GM19025 (cell line): ENCODE results near the gene ERO1A.
"Not testable (repeated sequence)": the region's sequence is repeated elsewhere in the genome, so short reads cannot be mapped to it uniquely, and the experiment has no call there.

ENCODE experiments used
- ATAC-seq: cut with Tn5 transposase; IDR thresholded peaks from one replicate; pipeline ENCODE4 v1.9.1; 2021; ENCODE audit warnings: mild to moderate bottlenecking, low read depth, moderate library complexity; ENCODE audit not compliant: unreplicated experiment

Gene ERO1A, protein sequence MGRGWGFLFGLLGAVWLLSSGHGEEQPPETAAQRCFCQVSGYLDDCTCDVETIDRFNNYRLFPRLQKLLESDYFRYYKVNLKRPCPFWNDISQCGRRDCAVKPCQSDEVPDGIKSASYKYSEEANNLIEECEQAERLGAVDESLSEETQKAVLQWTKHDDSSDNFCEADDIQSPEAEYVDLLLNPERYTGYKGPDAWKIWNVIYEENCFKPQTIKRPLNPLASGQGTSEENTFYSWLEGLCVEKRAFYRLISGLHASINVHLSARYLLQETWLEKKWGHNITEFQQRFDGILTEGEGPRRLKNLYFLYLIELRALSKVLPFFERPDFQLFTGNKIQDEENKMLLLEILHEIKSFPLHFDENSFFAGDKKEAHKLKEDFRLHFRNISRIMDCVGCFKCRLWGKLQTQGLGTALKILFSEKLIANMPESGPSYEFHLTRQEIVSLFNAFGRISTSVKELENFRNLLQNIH

DNA sequence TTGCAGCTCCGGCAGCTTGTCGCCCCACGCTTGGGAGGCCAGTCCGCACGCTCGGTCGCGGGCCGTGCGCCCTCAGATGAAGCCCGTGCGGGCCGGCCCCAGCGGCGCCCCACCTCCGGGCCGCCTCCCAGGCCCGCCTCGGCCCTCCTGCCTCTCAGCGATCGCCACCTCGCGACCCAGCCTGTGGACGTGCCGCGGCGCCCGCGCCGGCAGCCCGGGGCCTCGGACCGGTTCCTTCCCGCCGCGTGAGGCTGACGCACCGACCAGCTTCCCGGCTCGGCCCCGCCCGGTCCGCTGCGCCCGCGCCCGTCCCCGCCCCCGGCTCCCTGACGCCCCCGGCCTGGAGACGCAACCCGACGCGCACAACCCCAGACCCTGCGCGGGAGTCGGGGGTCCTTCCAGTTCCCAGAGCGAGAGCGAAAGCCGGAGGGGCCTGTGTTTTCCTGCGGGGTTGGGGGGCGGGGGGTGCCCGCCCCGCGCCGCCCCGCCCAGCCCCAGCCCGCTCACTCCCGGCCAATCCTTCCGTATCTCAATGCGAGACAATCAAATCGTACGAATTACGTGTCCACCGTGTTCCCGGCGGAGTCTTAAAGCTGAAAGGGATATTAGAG is at the start of gene ERO1A:
Gene ERO1A, minus strand, starts transcription at position 78 of the 611 bp plus-strand sequence. Its CDS starts 77 bp downstream, at position 1.
- ATAC-seq = peak; percentile 75

DNA sequence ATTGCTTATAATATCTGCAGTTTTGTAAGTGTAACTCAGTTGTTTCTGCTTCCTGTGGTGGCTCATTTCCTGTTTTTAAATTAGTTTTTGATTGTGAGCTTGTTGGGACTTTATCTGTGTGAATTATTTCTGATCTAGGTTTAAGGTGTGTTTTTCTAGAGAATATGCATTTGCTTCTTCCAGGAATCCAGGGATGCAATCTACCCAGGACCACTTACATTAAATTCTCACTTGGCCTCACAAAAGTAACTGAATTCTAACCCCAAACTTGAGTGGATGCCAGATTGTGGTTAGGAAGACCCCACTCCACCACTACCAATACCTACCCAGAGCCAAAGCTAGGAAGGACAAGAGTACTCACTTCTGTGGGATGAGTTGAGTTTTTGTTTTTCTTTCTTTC is 46.5 kb upstream of the ERO1A start:
- ATAC-seq = peak; percentile 21

DNA sequence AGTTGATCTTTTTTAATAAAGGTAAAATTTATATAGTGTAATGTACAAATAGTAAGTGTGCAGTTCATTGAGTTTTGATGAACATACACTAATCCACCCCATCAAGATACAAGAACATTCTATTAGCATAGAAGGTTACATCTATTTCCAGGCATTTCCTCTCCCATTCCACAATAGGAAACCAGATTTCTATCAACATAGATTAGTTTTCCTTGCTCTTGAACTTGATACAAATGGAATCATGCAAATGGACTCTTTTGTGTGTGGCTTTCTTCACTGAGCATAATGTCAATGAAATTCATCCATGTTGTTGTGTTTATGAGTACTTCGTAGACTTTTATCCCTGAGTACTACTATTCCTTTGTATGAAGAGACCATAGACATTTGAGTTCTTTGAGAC is 45.4 kb upstream of the ERO1A start:
- ATAC-seq = no peak

DNA sequence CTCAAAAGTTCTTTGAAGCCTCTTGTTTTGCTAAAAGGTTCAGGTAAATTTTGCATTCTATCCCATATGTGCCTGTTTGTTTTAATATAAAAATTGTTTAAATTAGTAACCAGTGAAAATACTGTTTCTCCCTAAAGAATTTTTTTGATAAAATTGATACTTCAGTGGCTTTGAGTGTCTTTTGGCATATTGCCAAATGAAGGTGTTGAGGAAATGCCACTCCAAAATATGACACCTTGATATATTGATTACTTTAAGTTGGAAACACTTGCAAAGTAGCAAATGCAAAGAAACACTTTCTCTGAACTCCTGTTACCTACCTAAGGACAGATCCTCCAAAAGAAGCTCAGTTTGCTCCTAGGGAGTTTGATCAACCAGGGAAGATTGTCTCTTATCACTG is 43.1 kb upstream of the ERO1A start:
- no peak for ATAC-seq

DNA sequence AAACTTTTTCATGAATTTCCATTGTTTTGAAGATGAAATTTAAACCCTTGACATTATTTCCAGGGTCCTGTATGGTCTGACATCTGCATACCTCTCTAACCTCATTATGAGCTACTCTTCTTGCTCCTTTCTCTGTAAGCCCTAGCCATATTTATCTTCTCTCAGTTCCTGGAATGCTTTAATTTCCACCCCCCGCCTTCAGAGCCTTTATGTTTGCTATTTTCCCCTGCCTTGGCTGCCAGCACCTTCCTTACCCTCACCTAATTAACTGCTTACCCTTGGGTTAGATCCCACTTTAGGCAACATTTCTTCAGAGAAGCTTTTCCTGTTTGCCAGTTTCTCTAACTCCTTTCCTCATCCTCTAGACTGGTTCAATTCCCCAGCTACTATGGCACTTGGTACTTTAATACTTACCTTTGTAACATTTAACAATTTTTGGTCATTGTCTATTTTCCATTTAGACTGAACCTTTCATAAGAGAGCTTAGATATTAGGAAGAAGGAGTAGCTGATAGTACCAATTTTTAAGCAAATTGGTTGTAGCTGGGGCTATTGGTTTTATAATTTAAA is 40.6 kb upstream of the ERO1A start:
- ATAC-seq = no peak

DNA sequence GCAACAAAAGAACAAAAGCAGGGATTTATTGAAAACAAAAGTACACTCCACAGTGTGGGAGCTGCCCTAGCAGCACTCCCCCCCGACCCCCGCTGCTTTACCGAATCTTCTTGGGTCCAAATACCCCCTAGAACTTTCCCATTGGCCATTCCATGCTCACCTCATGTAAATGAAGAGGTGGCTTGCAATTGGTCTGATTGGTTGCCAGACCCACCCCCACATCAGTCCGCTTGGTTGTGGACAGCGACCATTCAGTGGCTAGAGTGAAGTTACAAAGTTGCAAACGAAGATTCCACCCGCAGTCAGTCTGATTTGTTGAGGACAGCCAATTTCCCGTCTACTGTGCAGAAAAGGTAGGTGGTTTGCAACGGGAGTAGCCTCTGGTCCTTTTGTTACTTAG is 38.5 kb upstream of the ERO1A start:
- no peak for ATAC-seq

DNA sequence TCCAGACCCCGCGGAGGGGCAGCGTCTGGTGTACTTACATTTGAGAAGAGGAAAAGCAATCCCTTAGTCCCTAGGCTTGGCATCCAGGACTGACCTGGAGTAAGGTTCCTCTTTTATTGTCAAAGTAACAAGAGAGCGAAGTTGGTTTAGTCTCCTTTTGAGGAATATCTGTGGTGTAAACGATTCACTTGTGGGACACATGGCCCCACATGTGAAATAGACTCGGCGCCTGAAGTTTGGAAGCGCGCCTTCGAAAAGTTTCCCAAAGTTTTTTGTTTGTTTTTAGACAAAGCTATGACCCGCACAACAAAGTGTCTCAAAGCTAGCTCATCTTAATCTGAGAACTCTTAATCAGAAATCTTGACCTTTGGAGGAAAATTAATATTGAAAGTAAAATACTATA is 35.4 kb upstream of the ERO1A start:
- no peak for ATAC-seq

DNA sequence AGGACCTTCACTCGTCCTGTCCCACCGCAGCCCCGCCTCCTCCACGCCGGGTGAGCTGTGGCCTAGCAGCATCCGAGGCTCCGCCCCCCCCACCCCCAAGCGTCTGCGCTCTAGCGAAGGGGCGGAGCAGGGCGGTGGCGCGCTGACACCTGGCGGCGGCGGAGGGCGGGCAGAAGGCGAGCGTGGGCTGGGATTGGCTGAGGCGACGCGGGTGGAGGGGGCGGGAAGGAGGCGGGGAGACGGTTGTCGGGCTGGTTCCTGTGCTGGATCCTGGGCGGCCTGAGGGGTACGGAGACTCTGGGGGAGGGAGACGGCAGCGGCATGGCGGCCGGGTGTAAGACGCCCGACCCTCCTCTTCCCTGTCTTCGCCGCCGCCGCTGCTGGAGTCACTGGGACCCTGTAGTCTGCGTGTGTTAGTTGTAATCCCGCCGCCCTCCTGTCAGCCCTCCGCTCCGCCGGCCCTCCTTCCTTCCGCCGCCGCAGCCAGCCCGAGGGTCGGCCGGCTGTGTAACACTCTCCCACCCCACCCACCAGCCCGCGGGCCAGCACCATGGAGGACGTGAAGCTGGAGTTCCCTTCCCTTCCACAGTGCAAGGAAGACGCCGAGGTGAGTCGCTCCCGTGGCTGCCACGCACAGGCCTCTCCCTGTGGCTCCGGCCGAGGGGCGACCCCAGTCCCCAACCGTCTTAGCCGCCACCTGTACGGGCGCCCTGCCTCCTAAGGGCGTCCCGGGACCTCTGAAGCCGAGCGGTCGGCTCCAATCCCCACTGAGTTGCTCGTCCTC is 34.8 kb upstream of the ERO1A start, which contains the start of gene STYX:
Gene STYX, plus strand, starts transcription at position 242 of the 784 bp plus-strand sequence. Its CDS starts 309 bp downstream, at position 551.
- ATAC-seq = peak; percentile 93

DNA sequence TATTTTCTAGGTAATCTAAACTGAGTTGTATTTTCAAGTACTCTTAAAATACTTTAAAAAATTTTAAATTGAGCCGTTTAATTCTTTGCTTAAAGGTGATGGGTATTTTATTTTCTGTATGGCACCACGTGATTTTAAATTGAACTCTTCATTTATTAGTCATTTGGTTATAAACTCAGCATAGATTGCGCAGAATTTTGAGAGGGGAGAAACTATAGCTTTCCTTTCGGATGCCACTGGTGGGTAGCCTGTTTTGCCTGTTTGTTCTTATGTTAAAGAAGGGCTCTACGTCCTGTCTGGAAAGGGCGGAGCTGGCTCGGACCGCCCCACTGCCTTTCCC is 34.2 kb upstream of the ERO1A start:
- no peak for ATAC-seq

DNA sequence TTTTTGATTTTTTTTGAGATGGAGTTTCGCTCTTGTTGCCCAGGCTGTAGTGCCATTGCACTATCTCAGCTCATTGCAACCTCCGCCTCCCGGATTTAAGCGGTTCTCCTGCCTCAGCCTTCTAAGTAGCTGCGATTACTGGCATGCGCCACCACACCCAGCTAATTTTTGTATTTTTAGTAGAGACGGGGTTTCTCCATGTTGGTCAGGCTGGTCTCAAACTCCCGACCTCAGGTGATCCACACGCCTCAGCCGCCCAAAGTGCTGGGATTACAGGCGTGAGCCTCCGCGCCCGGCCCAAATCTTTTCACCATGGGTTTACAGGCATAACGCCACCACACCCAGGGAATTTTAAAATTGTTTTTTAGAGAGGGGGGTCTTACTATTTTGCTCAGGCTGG is 33.7 kb upstream of the ERO1A start:
- ATAC-seq = not testable (repeated sequence)

DNA sequence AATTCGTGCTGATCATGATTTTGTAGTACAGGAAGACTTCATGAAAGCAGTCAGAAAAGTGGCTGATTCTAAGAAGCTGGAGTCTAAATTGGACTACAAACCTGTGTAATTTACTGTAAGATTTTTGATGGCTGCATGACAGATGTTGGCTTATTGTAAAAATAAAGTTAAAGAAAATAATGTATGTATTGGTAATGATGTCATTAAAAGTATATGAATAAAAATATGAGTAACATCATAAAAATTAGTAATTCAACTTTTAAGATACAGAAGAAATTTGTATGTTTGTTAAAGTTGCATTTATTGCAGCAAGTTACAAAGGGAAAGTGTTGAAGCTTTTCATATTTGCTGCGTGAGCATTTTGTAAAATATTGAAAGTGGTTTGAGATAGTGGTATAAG is 32.2 kb upstream of the ERO1A start:
- not testable (repeated sequence) for ATAC-seq

DNA sequence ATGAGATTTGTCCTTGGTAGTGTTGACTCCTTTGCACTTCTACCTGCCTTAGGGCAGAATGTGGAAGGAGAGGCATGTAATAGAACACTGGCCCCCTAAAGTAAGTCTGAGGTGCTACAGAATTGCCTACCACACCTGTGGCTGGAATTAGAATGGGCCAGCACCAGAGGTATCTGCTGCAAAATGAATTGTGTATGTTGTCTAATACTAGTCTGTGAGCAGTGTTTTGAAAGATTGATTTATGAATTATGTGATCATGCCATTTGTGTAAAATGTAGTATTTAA is 28.9 kb upstream of the ERO1A start:
- ATAC-seq = no peak

DNA sequence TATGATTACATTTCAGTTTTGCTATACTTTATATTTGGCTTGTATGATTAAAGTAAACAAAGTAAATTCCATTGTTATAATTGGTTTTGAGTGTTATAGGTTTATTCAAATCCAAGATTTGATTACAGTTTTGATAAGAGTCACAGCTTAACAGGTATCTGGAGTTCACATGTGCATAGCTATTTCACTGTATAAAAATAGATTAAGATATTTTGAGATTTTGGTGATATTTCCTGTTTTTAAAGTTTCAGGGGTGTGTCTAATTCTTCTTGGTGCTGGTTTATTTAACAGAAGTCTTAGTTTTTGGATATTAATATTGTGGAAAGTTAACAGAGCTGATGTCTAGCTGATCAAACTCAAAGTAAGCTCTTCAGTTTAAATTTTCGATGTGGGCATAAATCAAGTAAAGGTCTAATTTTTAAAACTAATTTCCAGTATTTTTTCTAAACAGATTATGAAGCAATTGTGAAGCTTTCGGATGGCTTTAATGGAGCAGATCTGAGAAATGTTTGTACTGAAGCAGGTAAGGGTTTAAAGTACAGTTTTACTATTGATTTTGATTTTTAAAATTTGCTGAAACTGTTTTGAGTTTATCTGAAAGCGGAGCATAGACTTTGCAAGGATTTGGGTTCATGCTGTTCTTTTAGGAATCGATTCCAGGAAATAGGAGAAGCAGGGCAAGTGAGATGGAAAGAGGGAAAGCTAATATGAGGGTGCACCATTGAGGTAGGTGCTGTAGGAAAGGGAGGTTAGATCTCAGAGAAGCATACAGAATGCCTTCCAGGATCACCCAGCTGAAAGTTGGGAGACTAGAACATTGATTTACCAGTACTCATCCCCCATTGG is 28.4 kb upstream of the ERO1A start:
- no peak for ATAC-seq

DNA sequence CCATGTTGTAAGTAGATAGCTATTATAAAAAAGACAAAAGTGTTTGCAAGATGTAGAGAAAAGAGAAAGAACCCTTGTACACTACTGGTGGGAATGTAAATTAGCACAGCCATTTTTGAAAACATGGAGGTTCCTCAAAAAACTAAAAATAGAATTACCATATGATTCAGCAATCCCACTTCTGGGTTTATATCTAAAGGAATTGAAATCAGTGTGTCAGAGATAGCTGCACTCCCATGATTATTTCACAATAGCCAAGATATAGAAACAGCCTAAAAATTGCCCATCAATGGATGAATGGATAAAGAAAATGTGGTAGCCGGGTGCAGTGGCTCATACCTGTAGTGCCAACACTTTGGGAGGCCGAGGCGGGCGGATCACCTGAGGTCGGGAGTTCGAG is 20.8 kb upstream of the ERO1A start:
- no peak for ATAC-seq

DNA sequence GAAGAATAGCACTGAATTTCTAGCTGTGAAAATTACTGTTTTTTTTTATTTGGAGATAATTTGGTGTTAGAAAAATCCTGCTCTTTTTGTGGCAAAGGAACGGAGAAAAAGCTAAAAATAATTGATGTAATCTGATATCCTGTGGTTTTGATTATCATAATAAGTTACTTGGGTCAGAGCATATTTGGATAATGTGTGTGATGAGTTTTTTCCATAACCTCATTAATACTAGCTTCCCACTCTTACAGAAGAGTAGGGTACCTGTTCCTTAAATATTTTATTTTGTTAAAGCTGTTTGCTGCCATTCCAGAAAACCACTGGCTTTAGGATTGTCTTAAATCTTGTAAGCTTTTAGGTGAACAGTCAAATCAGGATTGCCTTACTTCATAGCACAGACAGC is 16.3 kb upstream of the ERO1A start:
- ATAC-seq = no peak

DNA sequence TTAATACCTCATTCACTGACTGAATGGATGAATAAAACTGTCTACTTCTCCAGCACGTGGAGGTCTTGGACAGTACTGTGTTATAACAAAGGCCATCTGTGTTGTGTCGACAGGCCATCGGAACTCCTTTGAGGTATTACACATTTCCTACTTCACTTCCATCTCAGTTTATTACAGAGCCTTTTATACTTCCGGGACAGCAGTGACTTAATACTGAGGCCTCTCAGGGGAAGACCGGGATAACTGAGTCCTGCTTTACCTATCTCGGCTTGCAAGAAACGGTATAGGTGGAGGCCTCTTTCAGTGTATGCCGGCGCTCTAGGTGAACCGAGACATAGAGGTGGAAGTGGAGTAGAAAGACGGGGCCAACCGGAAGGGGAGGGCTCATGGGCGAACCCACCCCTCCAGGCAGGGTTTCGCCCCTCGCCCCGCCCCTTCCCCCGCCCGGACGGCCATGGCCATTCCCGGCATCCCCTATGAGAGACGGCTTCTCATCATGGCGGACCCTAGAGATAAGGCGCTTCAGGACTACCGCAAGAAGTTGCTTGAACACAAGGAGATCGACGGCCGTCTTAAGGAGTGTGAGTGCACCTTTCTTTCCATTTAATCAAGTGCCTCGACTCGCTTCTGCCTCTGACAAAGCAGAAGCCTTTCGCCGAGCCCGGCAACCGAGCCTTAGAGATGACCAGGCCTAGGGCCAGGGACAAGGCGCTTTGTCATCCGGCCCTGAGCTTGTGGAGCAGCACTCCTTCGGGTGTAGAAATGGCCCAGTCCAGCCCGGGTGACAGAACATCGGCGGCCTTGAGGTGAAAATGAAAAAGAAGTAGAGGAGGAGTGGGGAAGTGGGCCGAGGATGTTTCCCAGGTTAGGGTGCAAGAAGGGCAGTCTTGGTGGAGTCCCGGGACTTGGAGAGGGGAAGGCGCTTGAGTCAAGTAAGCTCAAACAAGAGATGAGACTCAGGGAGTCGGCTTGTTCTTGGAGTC is 11.7 kb upstream of the ERO1A start, which contains the start of gene PSMC6:
Gene PSMC6, plus strand, starts transcription at position 477 of the 983 bp plus-strand sequence. Its CDS starts 20 bp downstream, at position 497.
- peak; percentile 96 for ATAC-seq

DNA sequence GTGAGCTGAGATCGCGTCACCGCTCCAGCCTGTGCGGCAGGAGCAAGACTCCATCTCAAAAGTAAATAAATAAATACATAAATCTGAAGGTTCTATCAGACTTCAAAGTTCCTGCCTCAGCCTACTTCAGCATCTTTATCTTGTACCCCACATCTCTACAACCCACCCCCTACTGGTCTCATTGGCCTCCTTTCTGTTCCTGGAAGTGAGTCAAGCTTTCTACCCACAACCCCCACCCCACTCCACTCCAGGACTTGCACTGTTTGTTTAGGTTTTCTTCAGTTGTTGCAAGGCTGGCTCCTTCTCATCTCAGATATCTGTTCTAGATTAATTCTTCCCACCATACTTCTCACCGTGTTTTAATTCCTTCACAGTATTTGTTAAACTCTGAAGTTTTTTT is 10.9 kb upstream of the ERO1A start:
- no peak for ATAC-seq

DNA sequence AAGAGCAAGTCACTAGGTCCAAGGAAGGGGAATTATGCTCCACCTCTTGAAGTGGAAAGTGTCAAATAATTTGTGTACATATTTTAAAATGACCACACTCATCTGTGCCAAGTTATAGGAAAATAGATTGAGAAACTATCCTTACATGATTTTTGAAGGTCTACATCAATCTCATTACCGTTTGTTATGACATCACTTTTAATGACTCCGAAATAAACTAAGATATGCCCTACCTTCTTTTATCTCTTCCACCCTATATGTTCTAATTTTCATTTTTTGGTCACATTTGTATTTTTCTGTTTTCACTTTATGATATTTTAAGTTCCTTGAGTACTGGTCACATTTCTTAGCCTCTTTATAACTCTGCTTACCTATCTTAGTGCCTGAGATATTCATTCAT is 8.3 kb upstream of the ERO1A start:
- no peak for ATAC-seq

DNA sequence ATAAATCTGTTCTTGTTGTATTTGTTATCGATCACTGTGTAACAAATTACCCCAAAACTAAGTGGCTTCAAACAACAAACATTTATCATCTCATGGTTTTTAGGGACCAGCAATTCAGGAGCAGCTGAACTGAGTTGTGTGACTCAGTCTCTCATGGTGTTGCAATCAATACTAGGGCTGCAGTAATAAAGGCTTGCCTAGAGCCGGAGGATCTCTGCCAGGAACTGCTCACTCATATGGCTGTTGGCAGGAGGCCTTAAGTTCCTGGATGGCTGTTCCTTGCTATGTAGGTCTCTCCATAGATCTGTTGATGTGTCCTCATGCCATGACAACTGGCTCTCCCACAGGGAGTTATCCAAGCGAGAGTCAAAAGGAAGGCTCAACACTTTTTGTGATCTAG is 7.9 kb upstream of the ERO1A start:
- ATAC-seq = no peak
